ENCODE measurements around the gene SUPT20H.
A peak's percentile ranks its signal among the peaks of the same experiment; 100 is the strongest.

Gene SUPT20H

GRCh38 chr13:37058910-37059847 is at the start of gene SUPT20H:
SUPT20H (minus strand) TSS chr13:37059688; CDS start chr13:37051490, 8,198 bp downstream.
- peak; percentile 71 for DNase-seq

- no peak for DNase-seq
These were observed 49.7 kb upstream of the SUPT20H start for GRCh38 chr13:37109051-37109678.

- DNase-seq: no peak
These were observed 48.4 kb upstream of the SUPT20H start for GRCh38 chr13:37107868-37108267.

GRCh38 chr13:37107456-37107855 is 48.0 kb upstream of the SUPT20H start:
- no peak for DNase-seq

- DNase-seq: no peak
These were observed 47.2 kb upstream of the SUPT20H start for GRCh38 chr13:37106642-37107041.

GRCh38 chr13:37105251-37105714 is 45.8 kb upstream of the SUPT20H start, which contains the start of gene CSNK1A1L:
CSNK1A1L (minus strand) TSS chr13:37105664; CDS start chr13:37105256, 408 bp downstream.
- DNase-seq: no peak

GRCh38 chr13:37102896-37103295 is 43.4 kb upstream of the SUPT20H start:
- no peak for DNase-seq

- no peak for DNase-seq
These were observed 41.7 kb upstream of the SUPT20H start for GRCh38 chr13:37101201-37101600.

- DNase-seq: no peak
These were observed 41.2 kb upstream of the SUPT20H start for GRCh38 chr13:37100731-37101130.

GRCh38 chr13:37097076-37097475 is 37.6 kb upstream of the SUPT20H start:
- no peak for DNase-seq

GRCh38 chr13:37094840-37095239 is 35.4 kb upstream of the SUPT20H start:
- no peak for DNase-seq

- no peak for DNase-seq
These were observed 34.6 kb upstream of the SUPT20H start for GRCh38 chr13:37094099-37094498.

GRCh38 chr13:37091835-37092234 is 32.3 kb upstream of the SUPT20H start:
- no peak for DNase-seq

- DNase-seq: no peak
These were observed 31.4 kb upstream of the SUPT20H start for GRCh38 chr13:37090912-37091311.

GRCh38 chr13:37089495-37089894 is 30.0 kb upstream of the SUPT20H start:
- DNase-seq: no peak

- no peak for DNase-seq
These were observed 28.0 kb upstream of the SUPT20H start for GRCh38 chr13:37087486-37087885.

- DNase-seq: no peak
These were observed 26.1 kb upstream of the SUPT20H start for GRCh38 chr13:37085606-37086005.

GRCh38 chr13:37076818-37077217 is 17.3 kb upstream of the SUPT20H start:
- no peak for DNase-seq

- DNase-seq: no peak
These were observed 15.7 kb upstream of the SUPT20H start for GRCh38 chr13:37075164-37075563.

- DNase-seq: no peak
These were observed 15.2 kb upstream of the SUPT20H start for GRCh38 chr13:37074703-37075102.

- DNase-seq: no peak
These were observed 12.5 kb upstream of the SUPT20H start for GRCh38 chr13:37072024-37072423.

GRCh38 chr13:37070956-37071355 is 11.5 kb upstream of the SUPT20H start:
- DNase-seq: no peak

- no peak for DNase-seq
These were observed 10.7 kb upstream of the SUPT20H start for GRCh38 chr13:37070145-37070695.

All from NCI-H2171 (cell line).